ENCODE data around the gene UCK1. TPM values are rescaled to one million over a fixed set of nuclear protein-coding genes. Genes with fewer than 3 reads are reported as not detected.

The UCK1 gene
- total and polyA plus RNA-seq, 2 experiments from 2014 or later, result 48.8 to 57.1 TPM

GRCh38 chr9:131534721-131535237 is 3.7 kb upstream of the UCK1 start:
- TF ChIP-seq CTCF (IDR thresholded peaks at IDR 0.05; ENCODE audit: low read depth, low read length), result no peak
- no peak overlapping the region for H3K27ac ChIP-seq
- no peaks in the 10 kb centered on the region for H3K36me3 ChIP-seq
- H3K4me3 ChIP-seq, result no peak overlapping the region
- H3K27me3 ChIP-seq, result no peaks in the 10 kb centered on the region
- DNase-seq (ENCODE audit: low read depth in 1 of 2, low spot score in 1 of 2), result no peak
- no peaks in the 10 kb centered on the region for H3K9me3 ChIP-seq (ENCODE audit: low read depth)
- peaks cover 5% of the 10 kb centered on the region for H3K4me1 ChIP-seq (ENCODE audit: low read depth)

DNA sequence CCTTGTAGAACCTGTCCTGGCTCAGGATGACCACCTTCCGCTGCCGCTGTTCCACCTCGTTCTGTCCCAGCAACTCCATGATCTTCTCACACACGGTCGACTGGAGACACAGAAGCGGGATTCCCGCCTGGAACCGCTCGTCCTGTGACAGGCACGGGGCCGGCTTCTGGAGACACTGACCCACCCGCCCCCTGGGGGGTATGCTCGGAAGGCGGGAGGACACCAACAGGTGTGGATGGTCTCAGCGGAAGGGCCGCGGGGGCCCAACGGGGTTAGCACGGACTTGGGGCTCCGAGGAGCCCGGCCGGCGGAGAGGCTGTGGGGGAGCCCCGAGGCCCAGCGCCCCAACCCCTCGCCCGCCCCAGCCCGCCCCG is 530 bp downstream of the UCK1 start:
- Histone ChIP-seq H3K4me1 (ENCODE audit: low read depth) (peaks cover 5% of the 10 kb centered on the region), H3K27ac (no peak overlapping the region), H3K27me3 (no peaks in the 10 kb centered on the region), H3K36me3 (peaks cover 12% of the 10 kb centered on the region), H3K9me3 (ENCODE audit: low read depth) (no peaks in the 10 kb centered on the region), H3K4me3 (peak overlapping the region; percentile 92)
- DNase-seq (ENCODE audit: low read depth in 1 of 2, low spot score in 1 of 2), result peak; percentile 34 to 50
- peak; percentile 10 for TF ChIP-seq CTCF (IDR thresholded peaks at IDR 0.05; ENCODE audit: low read depth, low read length)

GRCh38 chr9:131529597-131530545 is 1.2 kb downstream of the UCK1 start:
- no peak for DNase-seq (ENCODE audit: low read depth in 1 of 2, low spot score in 1 of 2)
- no peak for TF ChIP-seq CTCF (IDR thresholded peaks at IDR 0.05; ENCODE audit: low read depth, low read length)

GRCh38 chr9:131528886-131529505 is 2.1 kb downstream of the UCK1 start:
- no peaks in the 10 kb centered on the region for H3K9me3 ChIP-seq (ENCODE audit: low read depth)
- peaks cover 17% of the 10 kb centered on the region for H3K36me3 ChIP-seq
- TF ChIP-seq CTCF (IDR thresholded peaks at IDR 0.05; ENCODE audit: low read depth, low read length), result no peak
- no peak overlapping the region for H3K4me3 ChIP-seq
- no peak for DNase-seq (ENCODE audit: low read depth in 1 of 2, low spot score in 1 of 2)
- H3K27me3 ChIP-seq, result no peaks in the 10 kb centered on the region
- no peak overlapping the region for H3K27ac ChIP-seq
- no peaks in the 10 kb centered on the region for H3K4me1 ChIP-seq (ENCODE audit: low read depth)

More at GRCh38 chr9:131529597-131530545, 1.2 kb downstream of the UCK1 start:
- peaks cover 2% of the 10 kb centered on the region for H3K4me1 ChIP-seq (ENCODE audit: low read depth)
- no peaks in the 10 kb centered on the region for H3K27me3 ChIP-seq
- H3K27ac ChIP-seq, result no peak overlapping the region
- H3K4me3 ChIP-seq, result peak overlapping the region; percentile 92
- peaks cover 13% of the 10 kb centered on the region for H3K36me3 ChIP-seq
- no peaks in the 10 kb centered on the region for H3K9me3 ChIP-seq (ENCODE audit: low read depth)

- DNase-seq (ENCODE audit: low read depth in 1 of 2, low spot score in 1 of 2), result no peak
- no peaks in the 10 kb centered on the region for H3K27me3 ChIP-seq
- TF ChIP-seq CTCF (IDR thresholded peaks at IDR 0.05; ENCODE audit: low read depth, low read length), result no peak
- H3K4me1 ChIP-seq (ENCODE audit: low read depth), result no peaks in the 10 kb centered on the region
- no peaks in the 10 kb centered on the region for H3K9me3 ChIP-seq (ENCODE audit: low read depth)
- H3K27ac ChIP-seq, result no peak overlapping the region
- H3K36me3 ChIP-seq, result peaks cover 20% of the 10 kb centered on the region
- H3K4me3 ChIP-seq, result no peak overlapping the region
Observed at GRCh38 chr9:131528186-131528585, 2.9 kb downstream of the UCK1 start.
